H9 (cell line): Measurements from ENCODE around the gene PTPA. TPM values are rescaled to one million over a fixed set of nuclear protein-coding genes. Genes with fewer than 3 reads are reported as not detected.

Experiments
- DNase-seq: peaks from one replicate; pipeline ENCODE4 v3.0.0-alpha.2; 2017
- H2AFZ ChIP-seq: one replicate; pipeline ENCODE4 v1.6.1; 2013; ENCODE audit warnings: mild to moderate bottlenecking, low read length, control low read depth, moderate library complexity
- H2AK5ac ChIP-seq: 2 replicates; pipeline ENCODE4 v1.6.1; 2013; ENCODE audit warnings: low read length, control low read depth, mixed read lengths; ENCODE audit not compliant: insufficient read length
- H2BK120ac ChIP-seq: one replicate; pipeline ENCODE4 v1.6.1; 2013; ENCODE audit warnings: low read depth, mild to moderate bottlenecking, low read length, control low read depth, inconsistent platforms; ENCODE audit not compliant: poor library complexity, severe bottlenecking
- H2BK12ac ChIP-seq: 2 replicates; pipeline ENCODE4 v1.6.1; 2013; ENCODE audit warnings: low read length, control low read depth, mixed read lengths, low read depth; ENCODE audit not compliant: insufficient read length
- H2BK15ac ChIP-seq: 2 replicates; pipeline ENCODE4 v1.6.1; 2013; ENCODE audit warnings: low read depth, low read length, control low read depth
- H2BK20ac ChIP-seq: one replicate; pipeline ENCODE4 v1.6.1; 2013; ENCODE audit warnings: low read depth, mild to moderate bottlenecking, low read length, control low read depth, inconsistent platforms; ENCODE audit not compliant: poor library complexity, severe bottlenecking
- H2BK5ac ChIP-seq: 2 replicates; pipeline ENCODE4 v1.6.1; 2013; ENCODE audit warnings: low read length, control low read depth, mixed read lengths; ENCODE audit not compliant: insufficient read length
- H3K14ac ChIP-seq: 2 replicates; pipeline ENCODE4 v1.6.1; 2013; ENCODE audit warnings: low read length, control low read depth; ENCODE audit not compliant: insufficient read depth
- H3K18ac ChIP-seq: 2 replicates; pipeline ENCODE4 v1.6.1; 2013; ENCODE audit warnings: low read depth, mild to moderate bottlenecking, mixed read lengths, low read length, control low read depth; ENCODE audit not compliant: insufficient read length
- H3K23ac ChIP-seq: 2 replicates; pipeline ENCODE4 v1.6.1; 2013; ENCODE audit warnings: low read length, control low read depth, mixed read lengths, low read depth; ENCODE audit not compliant: insufficient read length
- H3K23me2 ChIP-seq: 2 replicates; pipeline ENCODE4 v1.6.1; 2013; ENCODE audit warnings: low read depth, mild to moderate bottlenecking, mixed read lengths, low read length, control low read depth; ENCODE audit not compliant: insufficient read length, poor library complexity, severe bottlenecking
- H3K27ac ChIP-seq: 2 replicates; pipeline ENCODE4 v1.5.1; 2013; ENCODE audit warnings: low read length, control low read depth, mixed read lengths, low read depth; ENCODE audit not compliant: insufficient read length
- H3K27me3 ChIP-seq: 2 replicates; pipeline ENCODE4 v1.6.1; 2013; ENCODE audit warnings: low read length, control low read depth, inconsistent platforms; ENCODE audit not compliant: insufficient read depth
- H3K4ac ChIP-seq: 2 replicates; pipeline ENCODE4 v1.6.1; 2013; ENCODE audit warnings: low read depth, mild to moderate bottlenecking, control low read depth, inconsistent platforms, low read length, moderate library complexity
- H3K4me1 ChIP-seq: 2 replicates; pipeline ENCODE4 v1.6.1; 2013; ENCODE audit warnings: low read length, control low read depth, inconsistent platforms; ENCODE audit not compliant: insufficient read depth
- H3K4me2 ChIP-seq: 2 replicates; pipeline ENCODE4 v1.6.1; 2013; ENCODE audit warnings: low read length, control low read depth, mixed read lengths; ENCODE audit not compliant: insufficient read length, insufficient read depth
- H3K56ac ChIP-seq: 2 replicates; pipeline ENCODE4 v1.6.1; 2013; ENCODE audit warnings: low read depth, mild to moderate bottlenecking, mixed read lengths, low read length, control low read depth; ENCODE audit not compliant: insufficient read length
- H3K79me1 ChIP-seq: 2 replicates; pipeline ENCODE4 v1.6.1; 2013; ENCODE audit warnings: low read depth, mild to moderate bottlenecking, moderate library complexity, low read length, control low read depth, inconsistent platforms; ENCODE audit not compliant: insufficient read depth, poor library complexity, severe bottlenecking
- H3K79me2 ChIP-seq: 2 replicates; pipeline ENCODE4 v1.6.1; 2013; ENCODE audit warnings: low read length, control low read depth, inconsistent platforms; ENCODE audit not compliant: insufficient read depth
- H3K9ac ChIP-seq: 2 replicates; pipeline ENCODE4 v1.6.1; 2013; ENCODE audit warnings: low read length, control low read depth, mixed read lengths; ENCODE audit not compliant: insufficient read length; ENCODE audit errors: extremely low read depth
- H3K9me3 ChIP-seq: one replicate; pipeline ENCODE4 v1.6.1; 2013; ENCODE audit warnings: low read depth, low read length, inconsistent platforms; ENCODE audit not compliant: control insufficient read depth
- H3T11ph ChIP-seq: one replicate; pipeline ENCODE4 v1.6.1; 2013; ENCODE audit warnings: mild to moderate bottlenecking, low read length, control low read depth, inconsistent platforms
- H4K20me1 ChIP-seq: one replicate; pipeline ENCODE4 v1.6.1; 2013; ENCODE audit not compliant: control insufficient read depth, insufficient read length, insufficient read depth
- H4K5ac ChIP-seq: 2 replicates; pipeline ENCODE4 v1.6.1; 2013; ENCODE audit warnings: low read depth, mild to moderate bottlenecking, mixed read lengths, low read length, control low read depth; ENCODE audit not compliant: insufficient read length
- H4K8ac ChIP-seq: replicated peaks from 2 replicates; pipeline ENCODE4 v1.6.1; 2013; ENCODE audit warnings: low read length, control low read depth, mixed read lengths, low read depth; ENCODE audit not compliant: insufficient read length
- H4K91ac ChIP-seq: 2 replicates; pipeline ENCODE4 v1.6.1; 2013; ENCODE audit warnings: low read depth, mild to moderate bottlenecking, moderate library complexity, mixed read lengths, low read length, control low read depth; ENCODE audit not compliant: insufficient read length
- H3K27ac Mint-ChIP-seq, 3 experiments: 2 replicates in 2 of 3; 3 replicates in 1 of 3; pipeline ENCODE4 v1.8.0; 2020 to 2021; ENCODE audit warnings: mixed read lengths in 3 of 3, mild to moderate bottlenecking in 1 of 3, moderate library complexity in 1 of 3
- H3K27me3 Mint-ChIP-seq: 2 replicates; pipeline ENCODE4 v1.8.0; 2021; ENCODE audit warnings: low read depth, mild to moderate bottlenecking, moderate library complexity, mixed read lengths
- H3K36me3 Mint-ChIP-seq, 3 experiments: 2 replicates in 2 of 3; 3 replicates in 1 of 3; pipeline ENCODE4 v1.8.0; 2020 to 2021; ENCODE audit warnings: low read depth in 3 of 3, mixed read lengths in 3 of 3; ENCODE audit not compliant: insufficient read depth in 1 of 3
- H3K4me1 Mint-ChIP-seq, 2 experiments: 2 replicates each; pipeline ENCODE4 v1.8.0; 2020; ENCODE audit warnings: mixed read lengths in 2 of 2
- H3K4me3 Mint-ChIP-seq, 2 experiments: 2 replicates in 1 of 2; 3 replicates in 1 of 2; pipeline ENCODE4 v1.8.0; 2020 to 2021; ENCODE audit warnings: mild to moderate bottlenecking in 2 of 2, mixed read lengths in 2 of 2, moderate library complexity in 1 of 2
- H3K9me3 Mint-ChIP-seq, 2 experiments: 2 replicates in 1 of 2; 3 replicates in 1 of 2; pipeline ENCODE4 v1.8.0; 2020; ENCODE audit warnings: mild to moderate bottlenecking in 2 of 2, mixed read lengths in 2 of 2, moderate library complexity in 1 of 2
- WGBS: extraction: QIAGEN DNeasy Blood & Tissue Kit; methylation state at CpG from one replicate; pipeline ENCODE4 v1.1.7; 2013; ENCODE audit warnings: missing lambda C conversion rate, low lambda C conversion rate, mixed read lengths; ENCODE audit not compliant: insufficient read length; ENCODE audit errors: extremely low coverage; 5-methylcytosine and 5-hydroxymethylcytosine counted together
- total RNA-seq: library from RNA; stranded (reverse); gene quantifications from 2 replicates; pipeline ENCODE4 v1.2.1, GENCODE V29; 2021
- TF ChIP-seq, protein P1 (sequence below): fragments of 200-600 bp; sonication (generic); conservative IDR thresholded peaks from 3 replicates; pipeline ENCODE4 v1.8.0; 2021; ENCODE audit warnings: antibody characterized with exemption, mild to moderate bottlenecking

PTPA gene
- total RNA-seq, 1 experiment from 2014 or later: 145 TPM

DNA sequence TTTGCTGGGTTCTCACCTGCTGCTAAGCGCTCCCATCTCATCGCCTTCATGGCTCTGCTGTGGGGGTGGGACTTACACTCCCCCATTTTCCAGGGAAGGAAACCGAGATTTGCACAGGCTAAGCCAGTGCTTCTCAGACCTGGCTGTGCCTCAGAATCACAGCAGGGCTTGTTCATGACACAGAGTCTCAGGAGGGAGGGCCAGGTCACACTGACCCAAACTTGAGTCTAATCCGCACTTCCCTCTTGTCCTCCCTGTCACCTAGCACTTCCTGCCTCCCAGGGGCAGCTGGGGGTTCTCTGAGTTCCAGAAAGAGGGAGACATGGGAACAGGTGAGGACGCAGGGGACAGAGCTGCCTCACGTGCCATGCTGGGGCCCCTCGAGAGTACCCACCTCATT, 82.4 kb downstream of the PTPA start:
- Mint-ChIP-seq H3K4me3 (no peak overlapping the region), H3K27me3 (peaks cover 98% of the 10 kb centered on the region), H3K36me3 (no peaks in the 10 kb centered on the region), H3K4me1 (peaks cover 18 to 27% of the 10 kb centered on the region in 2 experiments), H3K9me3 (peaks cover 8 to 10% of the 10 kb centered on the region in 2 experiments; a peak in 3 of 5 replicates), H3K27ac (no peak overlapping the region)
- Histone ChIP-seq H3K23ac (no peak overlapping the region), H4K8ac (no peak overlapping the region), H3K14ac (no peak overlapping the region), H2BK5ac (no peak overlapping the region), H4K5ac (no peak overlapping the region), H3K9me3 (no peaks in the 10 kb centered on the region), H3K27ac (no peak overlapping the region), H4K20me1 (no peaks in the 10 kb centered on the region), H2AFZ (no peak overlapping the region), H3K9ac (no peak overlapping the region), H3K56ac (no peak overlapping the region), H3K4me1 (no peaks in the 10 kb centered on the region; the same call in 1 of the 2 replicates), H3K27me3 (no peaks in the 10 kb centered on the region; the same call in 1 of the 2 replicates), H2AK5ac (no peak overlapping the region), H2BK15ac (no peak overlapping the region), H4K91ac (no peak overlapping the region), H2BK12ac (no peak overlapping the region), H2BK20ac (no peak overlapping the region), H3K79me1 (no peaks in the 10 kb centered on the region), H3K79me2 (no peaks in the 10 kb centered on the region), H3K4me2 (no peak overlapping the region), H3K4ac (no peak overlapping the region), H3K23me2 (no peaks in the 10 kb centered on the region), H3T11ph (no peak overlapping the region), H3K18ac (no peak overlapping the region), H2BK120ac (no peak overlapping the region)
- no peak for DNase-seq
- no CpG with 5 or more reads among the region's 7 CpGs for WGBS
- TF ChIP-seq, protein P1, sequence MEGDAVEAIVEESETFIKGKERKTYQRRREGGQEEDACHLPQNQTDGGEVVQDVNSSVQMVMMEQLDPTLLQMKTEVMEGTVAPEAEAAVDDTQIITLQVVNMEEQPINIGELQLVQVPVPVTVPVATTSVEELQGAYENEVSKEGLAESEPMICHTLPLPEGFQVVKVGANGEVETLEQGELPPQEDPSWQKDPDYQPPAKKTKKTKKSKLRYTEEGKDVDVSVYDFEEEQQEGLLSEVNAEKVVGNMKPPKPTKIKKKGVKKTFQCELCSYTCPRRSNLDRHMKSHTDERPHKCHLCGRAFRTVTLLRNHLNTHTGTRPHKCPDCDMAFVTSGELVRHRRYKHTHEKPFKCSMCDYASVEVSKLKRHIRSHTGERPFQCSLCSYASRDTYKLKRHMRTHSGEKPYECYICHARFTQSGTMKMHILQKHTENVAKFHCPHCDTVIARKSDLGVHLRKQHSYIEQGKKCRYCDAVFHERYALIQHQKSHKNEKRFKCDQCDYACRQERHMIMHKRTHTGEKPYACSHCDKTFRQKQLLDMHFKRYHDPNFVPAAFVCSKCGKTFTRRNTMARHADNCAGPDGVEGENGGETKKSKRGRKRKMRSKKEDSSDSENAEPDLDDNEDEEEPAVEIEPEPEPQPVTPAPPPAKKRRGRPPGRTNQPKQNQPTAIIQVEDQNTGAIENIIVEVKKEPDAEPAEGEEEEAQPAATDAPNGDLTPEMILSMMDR: no peak
